SHP77 treated with DMSO at 0.1 percent for 48 hours (cell line): ENCODE results near the gene NALF2.

ENCODE experiments used
- DNase-seq: peaks from one replicate; lab custom pipeline; 2025; lab: John Stamatoyannopoulos, UW

The NALF2 gene

DNA sequence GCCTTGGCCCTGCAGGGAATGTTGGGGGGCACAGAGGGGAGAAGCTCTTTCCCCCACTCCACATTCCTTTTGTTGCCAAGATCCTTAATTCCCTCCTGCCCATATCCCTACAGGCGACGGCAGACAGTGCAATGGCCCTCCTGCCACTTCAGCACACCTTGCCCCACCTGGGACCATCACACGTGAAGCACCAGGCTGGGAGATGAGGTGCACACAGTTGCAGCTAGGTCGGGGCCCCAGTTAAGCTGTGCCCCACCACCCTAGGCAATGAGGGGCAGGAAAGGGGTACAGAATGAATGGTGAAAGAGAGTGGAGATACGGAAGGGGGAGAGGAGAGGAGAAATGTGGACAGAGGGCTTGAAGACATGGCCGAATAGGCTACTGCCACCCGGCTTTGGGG, 26.2 kb downstream of the NALF2 start:
- DNase-seq, result no peak

DNA sequence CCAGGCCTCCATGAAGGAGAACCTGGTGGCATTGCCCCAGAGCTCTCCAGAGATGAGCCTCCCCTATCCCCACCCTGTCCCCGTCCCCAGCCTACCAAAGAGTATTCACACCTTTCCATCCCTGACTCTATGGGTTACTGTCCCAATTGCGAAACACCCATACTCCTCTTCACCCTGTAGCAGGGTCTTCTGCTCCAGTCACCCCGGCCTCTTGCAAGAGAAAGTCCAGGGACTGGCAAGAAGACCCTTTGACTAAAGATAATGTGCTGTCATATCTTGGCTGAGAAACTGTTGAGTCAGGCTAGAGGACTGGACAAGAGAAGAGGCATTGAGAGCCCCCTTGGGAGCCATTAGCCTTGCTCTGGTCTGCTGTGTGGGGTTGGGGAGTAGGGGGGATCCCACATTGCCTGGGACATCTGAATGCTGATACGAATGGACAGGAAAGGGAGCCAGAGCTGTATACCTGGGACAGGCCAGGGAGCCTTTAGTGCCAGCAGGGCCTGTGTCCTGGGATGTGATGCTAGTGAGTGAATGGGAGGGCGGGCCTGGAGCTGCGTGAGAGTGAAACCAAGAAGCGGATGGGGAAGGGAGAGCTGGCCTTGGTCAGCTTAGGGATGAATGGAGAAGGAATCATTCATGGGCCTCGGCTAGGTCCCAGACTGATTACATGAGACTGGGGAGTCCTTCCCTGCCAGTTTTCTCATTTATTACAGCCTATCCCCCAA, 27.1 kb downstream of the NALF2 start:
- no peak for DNase-seq

DNA sequence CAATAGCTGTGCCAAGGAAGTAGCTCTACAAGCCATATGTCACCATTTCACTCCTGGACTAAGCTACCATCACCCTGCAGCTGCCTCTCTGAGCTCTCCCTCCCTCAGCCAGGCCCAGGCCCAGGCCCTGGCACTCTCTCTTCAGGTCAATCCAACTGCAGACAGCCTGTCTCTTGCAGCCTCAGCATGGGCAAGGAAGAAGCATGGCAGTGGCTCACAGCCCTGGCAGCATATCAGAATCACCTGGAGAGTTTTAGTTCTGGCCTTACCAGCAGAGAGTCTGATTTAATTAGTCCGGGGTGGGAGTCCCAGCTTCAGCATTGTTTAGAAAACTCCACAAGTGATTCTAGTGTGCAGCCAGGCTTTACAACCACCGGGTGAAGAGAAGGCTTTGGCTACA, 31.5 kb downstream of the NALF2 start:
- no peak for DNase-seq

DNA sequence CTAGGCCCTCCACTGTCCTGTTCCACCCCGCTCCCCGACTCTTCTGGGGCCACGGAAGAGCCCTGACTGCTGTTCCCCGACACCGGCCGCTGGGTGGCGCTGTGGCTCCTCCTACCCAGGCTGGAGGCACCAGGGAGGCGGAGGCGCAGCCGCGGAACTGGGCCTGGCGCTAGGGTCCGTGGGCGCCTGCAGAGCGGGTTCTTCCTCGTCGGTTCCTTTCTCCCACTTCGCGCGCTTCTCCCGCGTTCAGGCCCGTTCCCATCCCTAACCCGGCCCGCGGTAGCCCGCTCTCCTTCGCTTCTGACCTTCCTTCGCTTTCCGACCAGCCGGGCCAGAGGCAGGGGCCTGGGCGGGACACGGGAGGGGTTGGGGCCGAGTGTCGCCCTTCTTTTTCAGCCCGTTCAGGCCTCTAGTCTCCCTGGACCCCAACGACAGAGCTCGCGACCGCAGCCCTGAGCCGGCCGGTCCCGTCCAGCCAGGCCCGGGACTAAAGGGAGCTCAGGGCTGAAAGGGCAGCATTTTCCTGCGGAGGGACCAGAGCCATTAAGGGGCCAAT, 34.3 kb downstream of the NALF2 start:
- no peak for DNase-seq

DNA sequence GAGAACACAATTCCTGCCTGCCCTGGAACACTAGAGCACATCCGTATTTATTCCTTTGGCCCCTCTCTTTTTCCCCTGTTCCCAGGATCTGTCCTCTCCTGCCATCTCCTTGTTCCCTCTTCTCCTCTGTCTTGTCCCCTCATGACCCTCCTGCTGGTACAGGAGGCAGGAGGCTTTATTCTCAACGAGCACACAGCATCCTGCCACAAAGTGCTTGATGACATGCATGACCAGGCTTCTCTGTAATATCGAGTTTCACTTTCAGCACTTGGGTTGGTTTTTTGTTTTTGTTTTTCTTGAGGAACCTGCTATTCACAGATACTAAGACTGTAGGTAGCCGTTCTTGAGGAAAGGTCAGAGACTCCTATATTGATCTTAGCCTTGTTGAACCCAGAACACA, 35.3 kb downstream of the NALF2 start:
- no peak for DNase-seq

DNA sequence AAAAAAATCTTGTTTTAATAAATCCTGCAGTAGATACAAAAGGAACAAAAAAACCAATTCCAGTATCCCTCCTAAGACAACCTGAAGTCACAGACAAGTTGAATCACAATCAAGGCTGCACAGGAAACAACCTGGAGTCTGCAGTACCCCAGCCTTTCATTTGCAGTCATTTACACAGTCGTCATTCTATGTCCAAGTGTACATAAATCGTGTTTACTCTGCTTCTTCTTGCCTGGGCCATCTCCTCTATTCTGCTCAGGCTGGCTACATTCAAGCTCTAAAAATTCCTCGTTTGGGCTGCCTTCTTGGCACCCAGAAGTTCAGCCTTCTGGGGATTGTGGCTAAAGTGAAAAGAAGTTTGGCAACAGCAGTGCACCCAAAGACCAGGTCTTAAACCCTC, 37.8 kb downstream of the NALF2 start:
- no peak for DNase-seq

DNA sequence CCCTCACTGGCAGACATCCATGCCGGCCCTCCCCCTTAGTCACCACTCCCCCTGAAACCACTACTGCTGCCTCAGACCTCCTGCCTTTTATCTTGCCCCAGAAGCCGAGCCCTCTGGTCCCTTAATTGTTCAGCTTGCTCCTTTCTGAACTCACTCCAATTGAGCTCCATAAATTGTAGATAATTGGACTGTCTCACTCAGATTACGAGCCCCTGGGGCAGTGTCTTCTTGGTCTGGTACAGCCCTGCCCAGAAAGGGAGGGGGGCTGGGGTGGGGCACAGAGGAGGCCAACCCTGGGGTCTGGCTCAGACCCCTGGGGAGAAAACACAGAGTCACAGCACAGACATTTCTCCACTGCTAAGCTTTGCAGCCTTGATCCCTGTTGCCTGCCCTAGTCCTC, 39.4 kb downstream of the NALF2 start:
- no peak for DNase-seq

DNA sequence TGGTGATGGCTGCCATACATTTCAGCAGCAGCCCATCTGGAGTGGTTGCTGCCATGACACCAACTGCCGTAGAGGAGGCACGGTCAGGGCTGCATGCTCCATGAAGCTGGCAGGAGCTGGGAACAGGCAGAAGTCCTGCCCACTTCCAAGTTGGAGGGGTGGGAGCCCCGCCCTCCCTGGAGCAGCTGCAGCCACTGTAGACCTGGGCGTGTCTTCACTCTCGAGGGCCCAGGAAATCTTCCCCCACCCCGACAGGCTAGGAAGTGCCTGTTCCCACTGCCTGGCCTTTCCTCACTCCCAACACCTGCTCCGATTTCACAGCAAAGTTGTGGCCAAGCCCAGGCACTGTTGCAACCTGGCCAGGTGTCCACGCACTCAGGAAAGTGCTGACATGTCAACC, 42.3 kb downstream of the NALF2 start:
- peak; percentile 1 for DNase-seq

DNA sequence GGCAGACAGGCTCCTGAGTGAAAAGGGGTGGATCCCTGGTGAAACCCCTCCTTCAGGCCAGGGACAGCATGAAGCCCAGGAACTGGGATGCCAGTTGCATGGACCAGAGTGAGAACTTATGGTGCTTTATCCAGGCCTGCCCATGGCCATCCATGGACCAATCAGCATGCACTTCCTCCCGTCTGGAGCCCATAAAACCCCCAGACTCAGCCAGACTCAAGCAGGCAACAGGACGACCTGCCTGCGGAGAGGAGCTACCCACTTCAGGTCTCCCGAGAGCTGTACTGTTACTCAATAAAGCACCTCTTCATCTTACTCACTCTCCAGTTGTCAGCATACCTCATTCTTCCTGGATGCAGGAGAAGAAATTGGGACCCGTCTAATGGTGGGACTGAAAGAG, 42.9 kb downstream of the NALF2 start:
- DNase-seq, result no peak

DNA sequence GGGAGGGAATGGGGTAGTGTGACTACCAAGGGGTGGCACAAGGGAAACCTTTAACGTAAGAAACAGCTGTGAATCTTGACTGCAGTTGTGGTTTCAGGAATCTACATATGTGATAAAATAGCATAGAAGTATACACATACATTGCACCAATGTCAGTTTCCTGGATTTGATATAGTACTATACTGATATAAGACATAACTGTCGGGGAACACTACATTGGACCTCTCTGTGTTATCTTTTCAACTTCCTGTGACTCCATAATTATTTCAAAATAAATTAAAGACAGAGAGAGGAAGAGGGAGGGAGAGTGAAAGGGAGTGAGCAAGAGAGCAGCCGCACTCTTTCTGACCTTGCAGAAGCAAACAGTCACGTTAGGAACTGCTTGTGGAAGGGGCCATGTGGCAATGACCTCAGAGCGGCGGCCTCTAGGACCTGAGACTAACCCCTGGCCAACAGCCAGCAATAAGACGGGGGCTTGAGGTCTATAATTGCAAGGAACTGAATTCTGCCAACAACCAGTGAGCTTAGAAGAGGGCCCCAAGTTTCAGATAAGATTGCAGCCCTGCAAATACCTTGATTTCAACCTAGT, 47.4 kb downstream of the NALF2 start:
- DNase-seq, result no peak

DNA sequence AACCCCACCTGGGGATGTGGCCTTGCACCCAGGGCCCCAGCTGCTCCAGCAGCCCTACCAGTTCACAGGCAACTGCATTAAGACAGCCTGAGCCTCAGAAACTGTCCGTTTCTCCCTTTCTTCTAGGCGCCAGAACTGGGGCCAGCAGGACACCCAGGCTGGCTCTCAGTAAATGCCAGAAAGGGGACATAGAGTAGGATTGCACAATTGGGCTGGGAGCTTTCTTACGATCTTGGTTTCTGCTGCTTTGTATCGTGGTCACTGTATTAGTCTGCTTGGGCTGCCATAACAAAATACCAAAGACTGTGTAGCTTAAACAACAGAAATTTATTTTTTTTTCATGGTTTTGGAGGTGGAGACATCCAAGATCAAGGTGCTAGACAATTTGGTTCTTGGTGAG, 48.4 kb downstream of the NALF2 start:
- no peak for DNase-seq
